HG03095 (cell line): ENCODE measurements around the gene RAP1GAP.
"Not testable (repeated sequence)": the region's sequence is repeated elsewhere in the genome, so short reads cannot be mapped to it uniquely, and the experiment has no call there.

Experiments
- ATAC-seq: cut with Tn5 transposase; IDR thresholded peaks from one replicate; pipeline ENCODE4 v1.9.1; 2021; ENCODE audit warnings: moderate library complexity; ENCODE audit not compliant: unreplicated experiment

The RAP1GAP gene

GRCh38 chr1:21647431-21648351 lies 21.5 kb downstream of the RAP1GAP start:
- ATAC-seq: no peak

GRCh38 chr1:21645550-21645949 lies 23.6 kb downstream of the RAP1GAP start:
- ATAC-seq: no peak

- no peak for ATAC-seq
Measured at GRCh38 chr1:21644906-21645305, 24.3 kb downstream of the RAP1GAP start.

DNA sequence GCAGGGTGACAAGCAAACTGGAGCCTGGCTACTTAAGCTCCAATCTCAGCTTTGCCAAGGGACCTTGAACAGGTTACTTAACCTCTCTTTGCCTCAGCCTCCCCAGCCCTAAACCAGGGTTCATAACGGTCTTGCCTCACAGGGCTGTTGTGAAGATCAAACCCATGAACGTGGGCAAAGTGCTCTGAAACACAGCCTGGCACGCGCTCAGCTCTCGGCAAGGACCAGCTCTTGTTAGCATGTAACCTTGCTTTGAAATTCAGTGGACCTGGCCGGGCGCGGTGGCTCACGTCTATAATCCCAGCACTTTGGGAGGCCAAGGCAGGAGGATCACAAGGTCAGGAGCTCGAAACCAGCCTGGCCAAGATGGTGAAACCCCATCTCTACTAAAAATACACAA lies 24.8 kb downstream of the RAP1GAP start:
- ATAC-seq: no peak

GRCh38 chr1:21643624-21644023 lies 25.5 kb downstream of the RAP1GAP start:
- no peak for ATAC-seq

GRCh38 chr1:21641967-21642739 lies 27.0 kb downstream of the RAP1GAP start:
- ATAC-seq: no peak

GRCh38 chr1:21641537-21641936 lies 27.6 kb downstream of the RAP1GAP start:
- ATAC-seq: no peak

- ATAC-seq: no peak
Measured at GRCh38 chr1:21641076-21641475, 28.1 kb downstream of the RAP1GAP start.

DNA sequence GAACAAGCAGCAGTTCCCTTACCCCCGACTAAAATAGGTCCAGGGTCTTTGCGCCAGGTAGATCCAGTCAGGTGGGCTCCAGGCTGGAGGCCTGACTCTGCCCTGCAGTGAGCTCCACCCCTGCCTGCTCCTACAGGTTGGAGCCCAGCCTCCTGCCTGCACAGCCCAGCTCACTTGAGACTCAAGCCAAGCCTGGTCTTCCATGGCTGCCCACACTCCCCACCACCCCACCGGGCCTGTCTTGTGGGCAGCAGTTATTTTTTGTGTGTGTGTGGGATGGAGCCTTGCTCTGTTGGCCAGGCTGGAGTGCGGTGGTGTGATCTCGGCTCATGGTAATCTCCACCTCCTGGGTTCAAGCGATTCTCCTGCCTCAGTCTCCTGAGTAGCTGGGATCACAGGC lies 28.5 kb downstream of the RAP1GAP start:
- no peak for ATAC-seq

DNA sequence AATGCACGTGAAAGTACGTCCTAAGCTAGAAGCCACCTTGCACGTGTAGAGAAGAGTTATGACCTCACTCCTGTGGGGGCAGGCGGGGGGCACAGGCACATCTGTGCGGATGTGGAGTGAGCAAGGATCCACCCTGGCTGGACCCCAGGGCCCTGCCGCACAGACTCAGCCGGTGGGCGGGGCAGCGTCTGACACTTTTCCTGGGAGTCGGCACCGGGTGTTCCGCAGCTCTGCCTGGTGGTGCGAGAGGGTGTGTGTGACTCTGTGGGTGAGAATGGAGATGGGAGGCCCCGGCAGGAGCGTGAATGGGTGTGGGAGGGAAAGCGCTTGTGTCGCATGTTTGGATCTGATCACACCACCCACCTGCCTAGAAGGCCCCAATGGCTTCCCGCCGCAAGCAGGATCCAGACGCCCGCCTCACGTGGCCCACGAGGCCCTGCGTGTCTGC lies 29.5 kb downstream of the RAP1GAP start:
- ATAC-seq: no peak

GRCh38 chr1:21638531-21639341 lies 30.4 kb downstream of the RAP1GAP start:
- ATAC-seq: no peak

GRCh38 chr1:21637514-21637913 lies 31.6 kb downstream of the RAP1GAP start:
- ATAC-seq: no peak

- no peak for ATAC-seq
Measured at GRCh38 chr1:21636029-21636428, 33.1 kb downstream of the RAP1GAP start.

- no peak for ATAC-seq
Measured at GRCh38 chr1:21634806-21635535, 34.2 kb downstream of the RAP1GAP start.

GRCh38 chr1:21633992-21634805 lies 35.0 kb downstream of the RAP1GAP start:
- ATAC-seq: no peak

GRCh38 chr1:21633141-21633755 lies 35.9 kb downstream of the RAP1GAP start:
- no peak for ATAC-seq

- ATAC-seq: no peak
Measured at GRCh38 chr1:21631944-21632887, 36.9 kb downstream of the RAP1GAP start.

DNA sequence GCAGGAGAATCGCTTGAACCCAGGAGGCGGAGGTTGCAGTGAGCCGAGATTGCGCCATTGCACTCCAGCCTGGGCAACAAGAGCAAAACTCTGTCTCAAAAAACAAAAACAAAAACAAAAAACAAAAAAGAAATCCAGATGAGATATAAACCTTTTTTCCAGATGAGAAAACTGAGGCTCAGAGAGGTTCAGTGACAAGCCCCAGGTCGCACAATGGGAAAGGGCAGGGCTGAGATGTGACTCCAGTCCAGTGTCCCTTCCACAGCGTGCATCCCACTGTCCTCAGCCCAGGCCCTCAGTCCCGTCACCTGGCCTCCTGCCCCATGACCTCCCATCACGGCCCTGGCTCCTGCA lies 37.6 kb downstream of the RAP1GAP start:
- not testable (repeated sequence) for ATAC-seq
